HG02884 (cell line): ENCODE results near the gene LUC7L.
"Not testable (repeated sequence)": the region's sequence is repeated elsewhere in the genome, so short reads cannot be mapped to it uniquely, and the experiment has no call there.

Source experiments
- ATAC-seq: cut with Tn5 transposase; IDR thresholded peaks from one replicate; pipeline ENCODE4 v1.9.1; 2021; ENCODE audit warnings: mild to moderate bottlenecking, moderate library complexity; ENCODE audit not compliant: unreplicated experiment

LUC7L gene

DNA sequence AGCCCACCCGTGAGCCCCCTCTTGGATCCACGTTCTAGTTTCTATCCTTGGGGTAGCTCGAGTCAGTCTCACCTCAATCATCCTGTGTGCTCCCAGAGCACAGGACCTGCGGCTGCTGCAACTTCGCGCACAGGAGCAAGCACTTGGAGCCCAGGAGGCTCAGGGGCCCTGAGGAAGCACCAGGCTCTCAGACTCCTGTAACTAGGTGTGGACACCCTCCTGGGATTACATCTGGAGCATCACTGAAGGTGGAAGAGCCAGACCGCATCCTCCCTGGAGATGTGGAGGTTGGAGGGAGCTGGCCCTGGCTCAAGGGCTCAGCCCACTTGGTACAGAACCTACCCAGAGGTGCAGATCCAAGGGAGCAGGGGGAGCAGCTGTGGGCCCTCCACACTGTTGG, 46.2 kb downstream of the LUC7L start:
- no peak for ATAC-seq

GRCh38 chr16:181565-182021, 47.7 kb downstream of the LUC7L start:
- no peak for ATAC-seq

- ATAC-seq, result no peak
Measured at GRCh38 chr16:180681-181564, 48.3 kb downstream of the LUC7L start.

DNA sequence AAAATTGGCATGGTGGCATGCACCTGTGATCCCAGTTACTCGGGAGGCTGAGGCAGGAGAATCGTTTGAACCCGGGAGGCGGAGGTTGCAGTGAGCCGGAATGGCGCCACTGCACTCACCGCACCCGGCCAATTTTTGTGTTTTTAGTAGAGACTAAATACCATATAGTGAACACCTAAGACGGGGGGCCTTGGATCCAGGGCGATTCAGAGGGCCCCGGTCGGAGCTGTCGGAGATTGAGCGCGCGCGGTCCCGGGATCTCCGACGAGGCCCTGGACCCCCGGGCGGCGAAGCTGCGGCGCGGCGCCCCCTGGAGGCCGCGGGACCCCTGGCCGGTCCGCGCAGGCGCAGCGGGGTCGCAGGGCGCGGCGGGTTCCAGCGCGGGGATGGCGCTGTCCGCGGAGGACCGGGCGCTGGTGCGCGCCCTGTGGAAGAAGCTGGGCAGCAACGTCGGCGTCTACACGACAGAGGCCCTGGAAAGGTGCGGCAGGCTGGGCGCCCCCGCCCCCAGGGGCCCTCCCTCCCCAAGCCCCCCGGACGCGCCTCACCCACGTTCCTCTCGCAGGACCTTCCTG, 49.1 kb downstream of the LUC7L start, which contains the start of gene HBQ1:
TSS of gene HBQ1 (plus strand) at position 359 of the 575 bp plus-strand sequence. CDS start at position 387, 28 bp downstream.
- ATAC-seq, result no peak

GRCh38 chr16:179211-180092, 49.8 kb downstream of the LUC7L start:
- ATAC-seq, result no peak

GRCh38 chr16:178668-179015, 50.6 kb downstream of the LUC7L start:
- ATAC-seq, result no peak

DNA sequence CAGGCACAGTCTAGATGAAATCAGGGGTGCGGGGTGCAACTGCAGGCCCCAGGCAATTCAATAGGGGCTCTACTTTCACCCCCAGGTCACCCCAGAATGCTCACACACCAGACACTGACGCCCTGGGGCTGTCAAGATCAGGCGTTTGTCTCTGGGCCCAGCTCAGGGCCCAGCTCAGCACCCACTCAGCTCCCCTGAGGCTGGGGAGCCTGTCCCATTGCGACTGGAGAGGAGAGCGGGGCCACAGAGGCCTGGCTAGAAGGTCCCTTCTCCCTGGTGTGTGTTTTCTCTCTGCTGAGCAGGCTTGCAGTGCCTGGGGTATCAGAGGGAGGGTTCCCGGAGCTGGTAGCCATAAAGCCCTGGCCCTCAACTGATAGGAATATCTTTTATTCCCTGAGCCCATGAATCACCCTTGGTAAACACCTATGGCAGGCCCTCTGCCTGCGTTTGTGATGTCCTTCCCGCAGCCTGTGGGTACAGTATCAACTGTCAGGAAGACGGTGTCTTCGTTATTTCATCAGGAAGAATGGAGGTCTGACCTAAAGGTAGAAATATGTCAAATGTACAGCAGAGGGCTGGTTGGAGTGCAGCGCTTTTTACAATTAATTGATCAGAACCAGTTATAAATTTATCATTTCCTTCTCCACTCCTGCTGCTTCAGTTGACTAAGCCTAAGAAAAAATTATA, 51.1 kb downstream of the LUC7L start:
- ATAC-seq, result no peak

GRCh38 chr16:177394-177822, 51.8 kb downstream of the LUC7L start:
- no peak for ATAC-seq

- ATAC-seq, result not testable (repeated sequence)
Measured at GRCh38 chr16:176477-177382, 52.5 kb downstream of the LUC7L start, which contains the start of gene HBA1. HBA1 (plus strand) TSS chr16:176680; CDS start chr16:176717, 37 bp downstream.

- ATAC-seq, result not testable (repeated sequence)
Measured at GRCh38 chr16:176006-176405, 53.2 kb downstream of the LUC7L start.

DNA sequence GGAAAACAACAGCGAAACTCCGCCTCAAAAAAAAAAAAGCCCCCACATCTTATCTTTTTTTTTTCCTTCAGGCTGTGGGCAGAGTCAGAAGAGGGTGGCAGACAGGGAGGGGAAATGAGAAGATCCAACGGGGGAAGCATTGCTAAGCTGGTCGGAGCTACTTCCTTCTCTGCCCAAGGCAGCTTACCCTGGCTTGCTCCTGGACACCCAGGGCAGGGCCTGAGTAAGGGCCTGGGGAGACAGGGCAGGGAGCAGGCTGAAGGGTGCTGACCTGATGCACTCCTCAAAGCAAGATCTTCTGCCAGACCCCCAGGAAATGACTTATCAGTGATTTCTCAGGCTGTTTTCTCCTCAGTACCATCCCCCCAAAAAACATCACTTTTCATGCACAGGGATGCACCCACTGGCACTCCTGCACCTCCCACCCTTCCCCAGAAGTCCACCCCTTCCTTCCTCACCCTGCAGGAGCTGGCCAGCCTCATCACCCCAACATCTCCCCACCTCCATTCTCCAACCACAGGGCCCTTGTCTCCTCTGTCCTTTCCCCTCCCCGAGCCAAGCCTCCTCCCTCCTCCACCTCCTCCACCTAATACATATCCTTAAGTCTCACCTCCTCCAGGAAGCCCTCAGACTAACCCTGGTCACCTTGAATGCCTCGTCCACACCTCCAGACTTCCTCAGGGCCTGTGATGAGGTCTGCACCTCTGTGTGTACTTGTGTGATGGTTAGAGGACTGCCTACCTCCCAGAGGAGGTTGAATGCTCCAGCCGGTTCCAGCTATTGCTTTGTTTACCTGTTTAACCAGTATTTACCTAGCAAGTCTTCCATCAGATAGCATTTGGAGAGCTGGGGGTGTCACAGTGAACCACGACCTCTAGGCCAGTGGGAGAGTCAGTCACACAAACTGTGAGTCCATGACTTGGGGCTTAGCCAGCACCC, 54.0 kb downstream of the LUC7L start:
- no peak for ATAC-seq

- ATAC-seq, result not testable (repeated sequence)
Measured at GRCh38 chr16:173928-174769, 55.1 kb downstream of the LUC7L start.

DNA sequence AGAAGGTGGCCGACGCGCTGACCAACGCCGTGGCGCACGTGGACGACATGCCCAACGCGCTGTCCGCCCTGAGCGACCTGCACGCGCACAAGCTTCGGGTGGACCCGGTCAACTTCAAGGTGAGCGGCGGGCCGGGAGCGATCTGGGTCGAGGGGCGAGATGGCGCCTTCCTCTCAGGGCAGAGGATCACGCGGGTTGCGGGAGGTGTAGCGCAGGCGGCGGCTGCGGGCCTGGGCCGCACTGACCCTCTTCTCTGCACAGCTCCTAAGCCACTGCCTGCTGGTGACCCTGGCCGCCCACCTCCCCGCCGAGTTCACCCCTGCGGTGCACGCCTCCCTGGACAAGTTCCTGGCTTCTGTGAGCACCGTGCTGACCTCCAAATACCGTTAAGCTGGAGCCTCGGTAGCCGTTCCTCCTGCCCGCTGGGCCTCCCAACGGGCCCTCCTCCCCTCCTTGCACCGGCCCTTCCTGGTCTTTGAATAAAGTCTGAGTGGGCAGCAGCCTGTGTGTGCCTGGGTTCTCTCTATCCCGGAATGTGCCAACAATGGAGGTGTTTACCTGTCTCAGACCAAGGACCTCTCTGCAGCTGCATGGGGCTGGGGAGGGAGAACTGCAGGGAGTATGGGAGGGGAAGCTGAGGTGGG, 55.9 kb downstream of the LUC7L start:
- ATAC-seq, result not testable (repeated sequence)

DNA sequence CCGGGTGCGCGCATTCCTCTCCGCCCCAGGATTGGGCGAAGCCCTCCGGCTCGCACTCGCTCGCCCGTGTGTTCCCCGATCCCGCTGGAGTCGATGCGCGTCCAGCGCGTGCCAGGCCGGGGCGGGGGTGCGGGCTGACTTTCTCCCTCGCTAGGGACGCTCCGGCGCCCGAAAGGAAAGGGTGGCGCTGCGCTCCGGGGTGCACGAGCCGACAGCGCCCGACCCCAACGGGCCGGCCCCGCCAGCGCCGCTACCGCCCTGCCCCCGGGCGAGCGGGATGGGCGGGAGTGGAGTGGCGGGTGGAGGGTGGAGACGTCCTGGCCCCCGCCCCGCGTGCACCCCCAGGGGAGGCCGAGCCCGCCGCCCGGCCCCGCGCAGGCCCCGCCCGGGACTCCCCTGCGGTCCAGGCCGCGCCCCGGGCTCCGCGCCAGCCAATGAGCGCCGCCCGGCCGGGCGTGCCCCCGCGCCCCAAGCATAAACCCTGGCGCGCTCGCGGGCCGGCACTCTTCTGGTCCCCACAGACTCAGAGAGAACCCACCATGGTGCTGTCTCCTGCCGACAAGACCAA, 56.8 kb downstream of the LUC7L start, which contains the start of gene HBA2:
TSS of gene HBA2 (plus strand) at position 503 of the 568 bp plus-strand sequence. CDS start at position 540, 37 bp downstream.
- ATAC-seq, result not testable (repeated sequence)

DNA sequence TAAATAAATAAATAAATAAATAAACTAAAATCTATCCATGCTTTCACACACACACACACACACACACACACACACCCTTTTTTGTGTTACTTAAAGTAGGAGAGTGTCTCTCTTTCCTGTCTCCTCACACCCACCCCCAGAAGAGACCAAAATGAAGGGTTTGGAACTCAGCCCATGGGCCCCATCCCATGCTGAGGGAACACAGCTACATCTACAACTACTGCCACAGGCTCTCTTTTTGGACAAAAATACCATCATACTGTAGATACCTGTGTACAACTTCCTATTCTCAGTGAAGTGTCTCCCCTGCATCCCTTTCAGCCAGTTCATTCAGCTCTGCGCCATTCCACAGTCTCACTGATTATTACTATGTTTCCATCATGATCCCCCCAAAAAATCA, 58.5 kb downstream of the LUC7L start:
- no peak for ATAC-seq

DNA sequence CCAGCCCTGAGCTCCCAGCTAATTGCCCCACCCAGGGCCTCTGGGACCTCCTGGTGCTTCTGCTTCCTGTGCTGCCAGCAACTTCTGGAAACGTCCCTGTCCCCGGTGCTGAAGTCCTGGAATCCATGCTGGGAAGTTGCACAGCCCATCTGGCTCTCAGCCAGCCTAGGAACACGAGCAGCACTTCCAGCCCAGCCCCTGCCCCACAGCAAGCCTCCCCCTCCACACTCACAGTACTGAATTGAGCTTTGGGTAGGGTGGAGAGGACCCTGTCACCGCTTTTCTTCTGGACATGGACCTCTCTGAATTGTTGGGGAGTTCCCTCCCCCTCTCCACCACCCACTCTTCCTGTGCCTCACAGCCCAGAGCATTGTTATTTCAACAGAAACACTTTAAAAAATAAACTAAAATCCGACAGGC, 59.2 kb downstream of the LUC7L start:
- ATAC-seq, result not testable (repeated sequence)
